Measurements from ENCODE around the gene KLRC2.
"Not testable (repeated sequence)": the region's sequence is repeated elsewhere in the genome, so short reads cannot be mapped to it uniquely, and the experiment has no call there.

The KLRC2 gene

DNA sequence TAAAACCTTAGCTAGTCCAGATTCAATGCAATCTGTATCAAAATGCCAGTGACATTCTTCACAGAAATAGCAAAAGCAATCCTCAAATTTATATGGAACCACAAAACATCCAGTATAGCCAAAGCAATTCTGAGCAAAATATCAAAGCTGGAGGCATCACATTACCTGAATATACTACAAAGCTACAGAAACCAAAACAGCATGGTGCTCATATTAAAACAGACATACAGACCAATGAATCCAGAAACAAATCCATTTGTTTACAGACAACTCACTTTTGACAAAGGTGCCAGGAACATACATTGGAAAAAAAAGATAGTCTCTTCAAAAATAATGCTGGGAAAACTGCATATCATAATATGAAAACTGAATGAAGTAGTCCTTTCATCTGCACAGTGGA lies 31.0 kb downstream of the KLRC2 start:
- no peak for DNase-seq

DNA sequence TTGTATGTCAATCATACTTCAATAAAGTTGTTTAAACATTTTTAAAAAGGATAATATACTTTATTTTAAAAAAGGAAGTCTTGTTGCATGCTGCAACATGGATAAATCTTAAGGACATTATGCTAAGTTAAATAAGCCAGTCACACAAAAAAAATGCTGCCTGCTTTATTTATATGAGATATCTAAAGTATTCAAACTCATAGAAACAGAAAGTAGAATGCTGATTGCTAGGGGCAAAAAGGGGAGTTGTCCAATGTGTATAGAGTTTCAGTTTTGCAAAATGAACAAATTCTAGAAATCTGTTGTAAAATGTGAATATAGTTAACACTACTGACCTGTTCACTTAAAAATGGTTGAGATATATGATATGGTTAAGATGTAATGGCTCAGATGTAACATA lies 35.0 kb downstream of the KLRC2 start:
- no peak for DNase-seq

DNA sequence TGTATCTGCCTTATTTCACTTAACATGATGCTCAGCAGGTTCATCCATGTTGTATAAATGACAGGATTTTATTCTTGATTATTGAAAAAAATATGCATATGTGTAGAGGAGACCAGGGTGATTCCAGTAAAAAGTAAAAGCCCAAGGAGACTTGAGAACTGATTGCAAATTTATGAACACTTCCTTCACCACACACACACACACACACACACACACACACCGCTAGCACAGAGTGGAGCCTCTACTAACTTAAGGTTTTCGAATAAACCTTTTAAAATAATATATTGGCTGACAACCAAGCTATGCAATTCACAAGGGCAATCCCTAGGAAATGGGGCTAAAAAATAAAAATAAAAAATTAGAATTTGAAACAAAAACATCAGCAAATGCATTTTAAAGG lies 37.6 kb downstream of the KLRC2 start:
- DNase-seq = no peak

DNA sequence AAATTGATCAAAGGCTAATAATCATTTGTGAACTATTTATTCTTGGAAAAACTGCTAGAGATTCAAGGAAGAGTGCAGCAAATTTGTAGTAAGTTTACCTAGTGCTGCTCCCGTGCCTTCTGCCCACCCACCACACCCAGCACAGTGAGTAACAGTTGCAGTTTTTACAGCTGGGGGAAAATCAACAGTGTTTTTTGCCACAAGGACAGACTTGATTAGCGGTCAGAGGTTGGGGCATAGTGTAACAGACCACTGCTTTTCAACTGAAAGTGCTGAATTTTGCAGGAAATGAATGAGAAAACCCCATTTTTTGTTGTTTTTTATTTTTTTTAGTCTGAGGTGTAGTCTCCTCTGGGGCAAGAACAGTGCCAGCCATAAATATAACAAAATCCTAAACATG lies 38.5 kb downstream of the KLRC2 start:
- no peak for DNase-seq

DNA sequence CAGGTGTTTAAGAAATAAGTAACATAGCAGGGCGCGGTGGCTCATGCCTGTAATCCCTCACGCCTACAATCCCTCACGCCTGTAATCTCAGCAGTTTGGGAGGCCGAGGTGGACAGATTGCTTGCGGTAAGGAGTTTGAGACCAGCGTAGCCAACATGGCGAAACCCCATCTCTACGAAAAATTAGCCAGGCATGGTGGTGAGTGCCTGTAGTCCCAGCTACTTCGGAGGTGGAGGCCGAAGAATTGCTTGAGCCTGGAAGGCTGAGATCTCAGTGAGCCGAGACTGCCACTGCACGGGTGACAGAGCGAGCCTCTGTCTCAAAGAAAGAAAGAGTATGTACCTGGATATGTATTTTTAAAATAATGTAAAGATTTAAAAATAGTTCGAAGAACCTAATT lies 39.6 kb downstream of the KLRC2 start:
- DNase-seq = not testable (repeated sequence)

DNA sequence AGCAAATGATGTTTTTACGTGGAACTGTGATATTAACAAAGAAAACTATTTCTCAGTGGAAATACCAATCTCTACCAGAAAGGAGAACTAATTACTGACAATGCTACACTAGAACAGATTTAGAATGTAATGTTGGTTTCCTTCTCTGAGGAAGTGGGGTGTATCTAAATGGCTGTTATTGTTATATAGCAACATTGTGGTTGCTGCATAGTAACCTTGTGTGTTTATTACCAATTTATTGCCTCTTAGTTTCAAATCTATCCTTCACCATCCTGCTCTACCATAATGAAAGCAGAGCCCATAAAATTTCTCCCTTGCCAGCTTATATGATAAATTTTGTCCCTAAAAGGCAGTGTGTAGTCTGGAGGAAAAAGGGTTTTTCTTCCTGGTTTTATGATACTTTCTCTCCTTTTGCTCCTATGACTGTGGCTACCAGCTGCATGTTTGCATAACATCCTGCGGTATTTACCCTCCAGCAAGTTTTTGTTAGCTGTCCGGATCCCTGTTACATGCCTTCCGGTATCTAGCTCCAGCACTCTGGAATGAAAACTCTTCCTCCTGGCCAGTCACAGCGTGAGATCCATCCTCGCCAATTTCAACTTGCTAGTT lies 40.3 kb downstream of the KLRC2 start:
- no peak for DNase-seq

DNA sequence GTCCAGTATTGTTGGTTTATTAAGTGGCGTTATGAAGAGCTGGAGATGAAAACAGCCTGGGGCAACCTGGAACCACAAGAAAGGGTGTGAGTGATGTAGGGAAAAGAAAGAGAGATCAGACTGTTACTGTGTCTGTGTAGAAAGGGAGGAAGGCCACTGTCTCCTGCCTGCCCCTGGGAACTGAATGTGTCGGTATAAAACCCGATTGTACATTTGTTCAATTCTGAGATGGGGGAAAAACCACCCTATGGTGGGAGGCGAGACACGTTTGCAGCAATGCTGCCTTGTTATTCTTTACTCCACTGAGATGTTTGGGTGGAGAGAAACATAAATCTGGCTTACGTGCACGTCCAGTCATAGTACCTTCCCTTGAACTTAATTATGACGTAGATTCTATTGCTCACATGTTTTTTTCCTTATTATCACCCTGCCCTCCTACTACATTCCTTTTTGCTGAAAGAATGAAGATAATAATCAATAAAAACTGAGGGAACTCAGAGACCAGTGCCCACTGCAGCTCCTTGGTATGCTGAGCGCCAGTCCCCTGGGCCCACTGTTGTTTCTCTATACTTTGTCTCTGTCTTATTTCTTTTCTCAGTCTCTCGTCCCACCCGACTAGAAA lies 41.2 kb downstream of the KLRC2 start:
- not testable (repeated sequence) for DNase-seq

DNA sequence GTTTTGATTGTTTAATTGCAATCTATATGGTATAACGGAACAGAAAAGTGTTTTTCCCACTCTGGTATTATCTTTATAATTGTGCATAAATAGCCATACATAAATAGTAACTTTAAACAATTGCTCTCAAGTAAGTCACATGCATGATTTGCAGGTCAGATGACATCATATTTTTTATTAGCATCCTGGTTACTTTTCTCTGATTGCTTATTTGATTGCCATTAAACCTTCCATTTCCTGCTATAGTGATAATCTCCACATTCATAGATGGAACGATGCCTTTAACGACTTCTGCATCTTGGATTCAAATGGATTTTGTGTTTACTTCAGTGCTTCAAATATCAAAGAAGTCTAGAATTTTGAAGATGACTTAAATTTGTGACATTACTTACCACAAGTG lies 42.5 kb downstream of the KLRC2 start:
- DNase-seq = no peak

DNA sequence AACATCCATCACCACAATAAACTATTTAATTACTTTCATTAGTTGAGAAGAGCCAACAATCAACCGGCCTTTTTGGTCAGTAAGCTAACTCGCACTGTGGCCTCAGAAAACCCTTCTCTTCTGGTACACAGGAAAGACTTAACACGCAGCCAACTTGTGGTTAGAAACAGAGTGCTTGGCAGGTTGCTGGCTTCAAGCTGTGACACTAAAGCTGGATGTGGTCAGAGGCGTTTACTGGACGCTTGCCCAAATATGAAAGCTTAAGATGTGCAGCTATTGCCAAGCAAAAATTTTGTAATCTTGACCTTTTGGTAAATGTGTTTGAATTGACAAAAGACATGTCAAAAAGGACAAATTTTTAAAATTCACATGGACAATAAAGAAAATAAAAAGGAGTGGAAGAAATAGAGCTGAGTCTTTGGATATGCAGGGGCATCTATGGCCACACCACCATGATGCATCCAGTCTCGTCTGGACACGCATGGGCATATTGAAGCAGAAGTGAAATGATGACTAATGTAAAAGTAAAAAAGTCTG lies 43.3 kb downstream of the KLRC2 start:
- no peak for DNase-seq

DNA sequence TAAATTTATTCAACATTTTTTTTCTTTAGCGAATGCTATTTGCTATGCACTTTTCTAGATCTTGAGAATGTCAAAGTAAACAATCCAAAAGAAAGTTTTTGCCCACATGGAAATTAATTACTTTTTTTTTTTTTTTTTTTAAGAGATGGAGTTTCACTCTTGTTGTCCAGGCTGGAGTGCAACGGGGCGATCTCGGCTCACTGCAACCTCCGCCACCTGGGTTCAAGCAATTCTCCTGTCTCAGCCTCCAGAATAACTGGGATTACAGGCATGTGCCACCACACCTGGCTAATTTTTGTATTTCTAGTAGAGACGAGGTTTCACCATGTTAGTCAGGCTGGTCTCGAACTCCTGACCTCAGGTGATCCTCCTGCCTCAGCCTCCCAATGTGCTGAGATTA lies 44.8 kb downstream of the KLRC2 start:
- DNase-seq = not testable (repeated sequence)

DNA sequence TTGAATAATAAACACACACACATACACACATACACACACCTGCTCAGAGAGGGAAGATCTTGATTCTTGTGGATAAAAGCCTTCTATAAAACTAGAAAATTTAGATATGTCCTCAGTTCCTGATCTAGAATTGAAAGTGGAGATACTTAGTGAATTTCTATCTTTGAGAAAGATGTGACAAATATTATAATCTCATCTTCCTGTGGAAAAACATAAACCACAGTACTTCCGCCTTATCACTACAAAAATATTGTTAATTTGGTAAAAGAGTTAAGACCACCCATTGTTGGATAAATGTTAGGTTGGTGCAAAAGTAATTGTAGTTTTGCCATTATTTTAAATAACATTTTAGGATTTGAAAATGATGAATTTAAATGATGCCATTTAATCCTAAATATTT lies 45.9 kb downstream of the KLRC2 start, which contains the start of gene KLRK1:
TSS of gene KLRK1 (minus strand) at position 138 of the 400 bp plus-strand sequence. CDS start 1,231 bp downstream, outside the sequence.
- no peak for DNase-seq

DNA sequence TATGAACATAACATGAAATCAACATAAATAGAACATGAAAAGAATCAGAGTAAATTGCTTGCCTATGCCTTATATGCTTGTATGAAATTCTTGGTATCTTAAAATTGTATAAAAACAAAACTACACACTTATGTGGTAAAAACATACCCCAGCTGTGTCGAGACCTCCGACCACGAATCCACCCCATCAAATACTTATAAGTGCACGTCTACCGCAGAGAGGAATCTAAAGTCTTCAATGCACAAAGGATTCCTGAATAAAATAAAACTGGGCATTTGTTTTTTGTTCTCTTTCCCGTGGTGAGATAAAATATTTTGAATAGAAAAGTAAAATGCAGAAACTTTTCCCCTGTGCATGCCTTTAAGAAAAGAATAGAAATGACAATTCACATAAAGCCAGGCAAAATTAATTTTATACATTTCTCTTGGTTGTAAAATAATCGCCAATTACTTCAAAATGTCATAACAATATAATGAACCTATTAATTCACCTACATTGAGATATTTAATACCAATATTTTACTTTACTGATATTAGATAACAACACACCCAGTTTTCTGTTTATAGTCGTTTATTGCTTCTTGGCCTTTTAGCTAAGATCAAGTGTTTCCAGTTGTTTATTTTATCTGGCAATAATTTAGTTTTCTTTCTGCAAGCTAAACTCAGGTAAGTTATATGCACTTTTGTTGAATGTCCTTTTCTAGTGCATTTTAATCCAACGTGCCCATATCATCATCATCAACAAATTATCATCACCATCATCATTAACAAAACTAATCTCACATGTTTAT lies 47.0 kb downstream of the KLRC2 start:
- DNase-seq = no peak

DNA sequence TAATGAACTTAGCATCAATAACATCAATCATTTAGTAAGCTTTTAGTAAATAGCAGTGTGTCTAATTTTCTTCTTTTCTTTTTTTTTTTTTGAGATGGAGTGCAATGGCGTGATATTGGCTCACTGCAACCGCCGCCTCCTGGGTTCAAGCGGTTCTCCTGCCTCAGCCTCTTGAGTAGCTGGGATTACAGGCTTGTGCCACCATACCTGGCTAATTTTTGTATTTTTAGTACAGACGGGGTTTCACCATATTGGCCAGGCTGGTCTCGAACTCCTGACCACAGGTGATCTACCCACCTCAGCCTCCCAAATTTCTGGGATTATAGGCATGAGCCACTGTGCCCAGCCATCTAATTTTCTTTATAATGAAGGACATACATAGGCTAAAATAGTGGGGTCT lies 48.3 kb downstream of the KLRC2 start:
- DNase-seq = not testable (repeated sequence)

DNA sequence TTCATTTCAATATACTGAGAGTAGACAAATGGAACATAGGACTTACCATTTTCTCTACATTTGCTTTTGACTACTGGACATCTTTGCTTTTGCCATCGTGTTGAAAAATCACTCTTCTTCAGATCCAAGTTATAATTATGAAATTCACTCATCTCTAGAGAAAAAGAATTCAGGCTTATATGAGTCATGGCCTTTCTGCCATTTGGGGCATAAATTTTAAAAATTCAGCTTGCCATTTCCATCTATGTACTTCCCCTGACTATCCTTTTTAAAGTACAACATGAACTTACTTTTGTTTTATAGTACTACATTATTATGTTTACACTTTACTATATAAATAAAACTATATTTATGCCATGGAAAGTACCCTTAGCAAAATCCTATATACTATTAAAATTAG lies 49.0 kb downstream of the KLRC2 start:
- no peak for DNase-seq

DNA sequence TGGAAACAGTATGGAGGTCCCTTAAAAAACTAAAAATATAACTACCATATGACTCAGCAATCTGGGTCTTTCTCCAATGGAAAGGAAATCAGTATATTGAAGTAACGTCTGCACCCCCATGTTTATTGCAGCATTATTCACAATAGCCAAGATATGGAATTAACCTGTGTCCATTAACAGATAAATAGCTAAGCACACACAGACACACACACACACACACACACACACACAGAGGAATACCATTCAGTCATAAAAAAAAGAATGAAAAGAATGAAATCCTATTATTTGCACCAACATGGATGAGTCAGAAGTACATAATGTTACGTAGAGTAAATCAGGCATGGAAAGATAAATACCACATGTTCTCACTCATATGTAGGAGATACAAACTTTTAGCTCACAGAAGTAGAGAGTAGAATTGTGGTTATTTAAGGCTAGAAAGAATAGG lies 50.6 kb downstream of the KLRC2 start:
- DNase-seq = no peak

DNA sequence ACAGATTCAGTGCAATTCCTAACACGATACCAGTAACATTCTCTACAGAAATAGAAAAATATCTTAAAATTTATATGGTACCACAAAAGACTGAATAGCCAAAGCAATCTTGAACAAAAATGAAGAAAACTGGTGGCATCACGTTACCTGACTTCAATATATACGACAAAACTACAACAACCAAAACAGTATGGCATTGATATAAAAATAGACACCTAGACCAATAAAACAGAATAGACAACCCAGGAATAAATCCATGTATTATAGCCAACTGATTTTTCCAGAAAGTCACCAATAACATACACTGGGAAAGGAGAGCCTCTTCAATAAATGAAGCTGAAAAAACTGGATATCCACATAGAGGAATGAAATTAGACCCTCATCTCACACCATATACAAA lies 51.6 kb downstream of the KLRC2 start:
- no peak for DNase-seq

DNA sequence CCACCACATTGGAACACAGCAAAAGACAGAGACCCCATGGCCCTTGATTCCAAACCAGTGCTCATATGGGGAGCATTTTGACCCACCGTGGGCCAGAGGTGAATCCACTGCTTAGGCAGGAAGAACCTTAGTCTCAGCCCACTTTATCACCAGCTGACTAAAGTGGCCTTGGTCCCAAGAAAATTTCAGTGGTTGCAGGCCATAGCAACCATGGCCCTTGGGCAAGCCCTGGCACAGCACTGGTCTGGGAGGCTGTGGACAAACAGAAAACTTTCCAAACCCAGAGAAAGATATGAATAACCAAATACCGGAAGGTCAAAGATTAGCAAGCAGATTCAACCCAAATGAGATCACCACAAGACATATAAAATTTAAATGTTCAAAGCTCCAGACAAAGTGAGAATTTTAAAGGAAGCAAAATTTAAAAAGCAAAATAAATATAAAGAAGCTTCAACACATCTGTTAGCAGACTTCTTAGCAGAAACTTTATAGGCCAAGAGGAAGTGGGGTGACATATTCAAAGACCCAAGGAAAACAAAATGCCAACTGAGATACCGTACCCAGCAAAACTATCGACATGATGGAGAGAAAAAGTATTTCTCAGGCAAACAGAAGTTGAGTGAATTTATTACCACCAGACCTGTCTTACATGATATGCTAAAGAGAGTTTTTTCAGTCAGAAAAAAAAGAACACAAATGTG lies 53.7 kb downstream of the KLRC2 start:
- no peak for DNase-seq

Measured in NCI-H1694 treated with DMSO at 0.1 percent for 48 hours (cell line).